Neuronal stem cell (in vitro differentiated cells): ENCODE data around the gene APP.

ENCODE experiments used
- DNase-seq: peaks from one replicate; pipeline ENCODE4 v3.0.0-alpha.2; 2013; ENCODE audit warnings: low spot score
- H2AFZ ChIP-seq: one replicate; pipeline ENCODE4 v1.6.1; 2013; ENCODE audit warnings: mild to moderate bottlenecking, low read length, inconsistent platforms
- H2AK5ac ChIP-seq: 2 replicates; pipeline ENCODE4 v1.6.1; 2013; ENCODE audit warnings: low read depth, mild to moderate bottlenecking, inconsistent platforms, low read length, moderate library complexity, mixed read lengths
- H2BK120ac ChIP-seq: 2 replicates; pipeline ENCODE4 v1.6.1; 2013; ENCODE audit warnings: low read depth, mild to moderate bottlenecking, inconsistent platforms, low read length, moderate library complexity, mixed read lengths
- H2BK12ac ChIP-seq: one replicate; pipeline ENCODE4 v1.6.1; 2013; ENCODE audit warnings: low read length, inconsistent platforms
- H2BK15ac ChIP-seq: 2 replicates; pipeline ENCODE4 v1.6.1; 2013; ENCODE audit warnings: mild to moderate bottlenecking, low read length, inconsistent platforms, mixed read lengths
- H2BK5ac ChIP-seq: one replicate; pipeline ENCODE4 v1.6.1; 2013; ENCODE audit warnings: inconsistent platforms, mild to moderate bottlenecking, low read length, moderate library complexity
- H3K14ac ChIP-seq: one replicate; pipeline ENCODE4 v1.6.1; 2013; ENCODE audit warnings: low read length, inconsistent platforms
- H3K18ac ChIP-seq: 2 replicates; pipeline ENCODE4 v1.6.1; 2013; ENCODE audit warnings: low read length, inconsistent platforms
- H3K23ac ChIP-seq: 2 replicates; pipeline ENCODE4 v1.6.1; 2013; ENCODE audit warnings: low read depth, mild to moderate bottlenecking, mixed read lengths, low read length, inconsistent platforms; ENCODE audit not compliant: poor library complexity
- H3K27ac ChIP-seq: replicated peaks from 3 replicates; pipeline ENCODE4 v1.5.1; 2013; ENCODE audit warnings: low read length, inconsistent platforms
- H3K27me3 ChIP-seq, 3 experiments: 2 replicates each; pipeline ENCODE4 v1.6.1; 2013; ENCODE audit warnings: low read length in 3 of 3, mild to moderate bottlenecking in 2 of 3, inconsistent platforms in 1 of 3, low read depth in 1 of 3, mixed read lengths in 1 of 3, moderate library complexity in 1 of 3; ENCODE audit not compliant: control insufficient read depth in 3 of 3, insufficient read depth in 3 of 3
- H3K36me3 ChIP-seq, 2 donors: replicated peaks in 1 of 2; 2 replicates each; pipeline ENCODE4 v1.6.1; 2013; ENCODE audit warnings: low read length in 2 of 2; ENCODE audit not compliant: control insufficient read depth in 2 of 2, insufficient read depth in 2 of 2
- H3K4ac ChIP-seq: 2 replicates; pipeline ENCODE4 v1.6.1; 2013; ENCODE audit warnings: inconsistent platforms, mild to moderate bottlenecking, low read length, moderate library complexity
- H3K4me1 ChIP-seq, 2 donors: 1 replicate in 1 of 2; 2 replicates in 1 of 2; pipeline ENCODE4 v1.6.1; 2013; ENCODE audit warnings: low read length in 2 of 2, low read depth in 1 of 2; ENCODE audit not compliant: control insufficient read depth in 2 of 2, insufficient read depth in 1 of 2
- H3K4me2 ChIP-seq: one replicate; pipeline ENCODE4 v1.6.1; 2013; ENCODE audit warnings: mild to moderate bottlenecking, low read length, inconsistent platforms; ENCODE audit not compliant: insufficient read depth, poor library complexity, severe bottlenecking
- H3K4me3 ChIP-seq, 2 donors: 2 replicates each; pipeline ENCODE4 v1.5.1; 2013; ENCODE audit warnings: low read length in 2 of 2, mild to moderate bottlenecking in 2 of 2, inconsistent platforms in 1 of 2, moderate library complexity in 1 of 2
- H3K79me1 ChIP-seq: one replicate; pipeline ENCODE4 v1.6.1; 2013; ENCODE audit warnings: low read depth, mild to moderate bottlenecking, inconsistent platforms, low read length, moderate library complexity
- H3K9ac ChIP-seq: one replicate; pipeline ENCODE4 v1.6.1; 2013; ENCODE audit warnings: mild to moderate bottlenecking, low read depth, low read length, inconsistent platforms; ENCODE audit not compliant: poor library complexity
- H3K9me3 ChIP-seq, 2 donors: replicated peaks in 1 of 2; 2 replicates each; pipeline versions ENCODE3 to v1.6.1; 2013; ENCODE audit warnings: low read length in 2 of 2, mild to moderate bottlenecking in 2 of 2, inconsistent platforms in 1 of 2, low read depth in 1 of 2, mixed read lengths in 1 of 2, moderate library complexity in 1 of 2; ENCODE audit not compliant: control insufficient read depth in 2 of 2, insufficient read depth in 1 of 2
- H4K8ac ChIP-seq: one replicate; pipeline ENCODE4 v1.6.1; 2013; ENCODE audit warnings: low read depth, mild to moderate bottlenecking, inconsistent platforms, low read length, moderate library complexity
- H4K91ac ChIP-seq: one replicate; pipeline ENCODE4 v1.6.1; 2013; ENCODE audit warnings: low read length, low read depth, mild to moderate bottlenecking, inconsistent platforms; ENCODE audit not compliant: poor library complexity
- WGBS, 2 donors: extraction: QIAGEN DNeasy Blood & Tissue Kit; methylation state at CpG; one replicate each; pipeline ENCODE4 v1.1.7; 2013; ENCODE audit warnings: missing lambda C conversion rate in 2 of 2, mixed read lengths in 1 of 2; ENCODE audit not compliant: insufficient read length in 2 of 2, insufficient replicate concordance in 1 of 2; ENCODE audit errors: extremely low coverage in 2 of 2; 5-methylcytosine and 5-hydroxymethylcytosine counted together

The APP gene

DNA sequence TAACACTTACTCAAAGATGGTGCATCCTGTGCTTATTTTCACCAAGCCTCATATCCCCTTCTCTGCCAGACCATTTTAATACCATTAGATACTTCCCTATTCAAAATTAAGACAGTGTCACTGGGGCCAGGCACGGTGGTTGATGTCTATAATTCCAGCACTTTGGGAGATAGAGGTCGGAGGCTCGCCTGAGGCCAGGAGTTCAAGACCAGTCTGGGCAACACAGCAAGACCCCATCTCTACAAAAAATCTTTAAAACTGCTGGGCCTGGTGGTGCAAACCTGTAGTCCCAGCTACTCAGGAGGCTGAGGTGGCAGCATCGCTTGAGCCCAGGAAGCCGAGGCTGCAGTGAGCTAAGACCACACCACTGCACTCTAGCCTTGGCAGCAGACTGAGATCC is 28.2 kb downstream of the APP start:
- Histone ChIP-seq H3K4me1 (peaks cover 0 to 4% of the 10 kb centered on the region in 2 donors), H2AFZ (no peak overlapping the region), H3K23ac (no peak overlapping the region), H2BK15ac (no peak overlapping the region), H3K9me3 (no peaks in the 10 kb centered on the region), H3K14ac (no peak overlapping the region), H3K4ac (no peak overlapping the region), H3K27ac (no peak overlapping the region), H3K9ac (no peak overlapping the region), H3K4me3 (no peak overlapping the region), H4K91ac (no peak overlapping the region), H2BK120ac (no peak overlapping the region), H3K18ac (no peak overlapping the region), H3K36me3 (peaks cover 4 to 35% of the 10 kb centered on the region in 2 donors), H3K79me1 (peaks cover 10% of the 10 kb centered on the region), H4K8ac (no peak overlapping the region), H2BK5ac (no peak overlapping the region), H3K4me2 (no peak overlapping the region), H2AK5ac (no peak overlapping the region), H3K27me3 (no peaks in the 10 kb centered on the region), H2BK12ac (no peak overlapping the region)
- no CpG with 5 or more reads among the region's 5 CpGs for WGBS, 2 donors
- no peak for DNase-seq

DNA sequence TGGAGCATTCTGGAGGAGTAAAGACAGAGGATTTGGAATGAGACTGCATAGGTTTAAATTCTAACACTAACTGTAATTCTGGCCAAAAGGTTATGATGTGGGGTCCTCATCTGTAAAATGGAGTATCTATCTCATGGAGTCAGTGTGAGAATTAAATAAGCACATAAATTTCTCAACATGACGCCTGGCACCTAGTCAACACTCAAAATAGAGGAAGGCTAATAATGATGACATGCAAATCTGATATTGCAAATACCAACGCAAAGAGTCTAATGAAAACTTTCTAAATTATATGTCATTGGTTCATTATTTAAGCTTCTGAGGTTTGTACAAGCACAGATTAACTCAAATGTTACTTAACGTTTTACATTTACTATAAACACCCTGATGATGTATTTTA is 29.6 kb downstream of the APP start:
- Histone ChIP-seq H4K91ac (no peak overlapping the region), H3K27me3 (no peaks in the 10 kb centered on the region), H2BK15ac (no peak overlapping the region), H3K36me3 (peaks cover 4 to 45% of the 10 kb centered on the region in 2 donors), H2AK5ac (no peak overlapping the region), H3K4me3 (no peak overlapping the region), H3K4me1 (peaks cover 0 to 4% of the 10 kb centered on the region in 2 donors), H3K27ac (no peak overlapping the region), H4K8ac (no peak overlapping the region), H3K4me2 (no peak overlapping the region), H2AFZ (no peak overlapping the region), H2BK5ac (no peak overlapping the region), H3K4ac (no peak overlapping the region), H3K9ac (no peak overlapping the region), H2BK120ac (no peak overlapping the region), H3K14ac (no peak overlapping the region), H2BK12ac (no peak overlapping the region), H3K9me3 (no peaks in the 10 kb centered on the region), H3K79me1 (peaks cover 10% of the 10 kb centered on the region), H3K23ac (no peak overlapping the region), H3K18ac (no peak overlapping the region)
- no peak for DNase-seq
- no CpG with 5 or more reads among the region's 3 CpGs for WGBS, 2 donors

DNA sequence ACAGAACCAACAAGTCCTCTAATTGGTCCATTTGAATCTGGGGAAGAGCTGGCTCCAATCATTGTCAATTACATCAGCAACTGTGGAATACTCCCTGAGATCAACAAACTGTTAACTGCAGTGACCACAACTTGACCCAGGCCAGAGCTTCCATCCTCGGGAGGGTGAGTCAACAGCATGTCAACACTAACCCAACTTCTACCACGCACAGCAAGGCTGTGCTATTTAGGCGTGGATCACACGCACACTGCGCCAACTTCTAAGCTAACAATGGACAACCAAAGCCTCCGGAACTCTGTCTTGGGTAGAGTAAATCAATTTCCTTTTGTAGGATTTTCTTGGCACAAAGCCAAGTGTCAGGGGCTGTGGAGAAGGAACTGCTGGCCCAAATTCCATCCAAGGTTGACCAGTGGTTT is 30.4 kb downstream of the APP start:
- H3K18ac ChIP-seq = no peak overlapping the region
- H4K8ac ChIP-seq = no peak overlapping the region
- no peak overlapping the region for H3K4ac ChIP-seq
- H3K9ac ChIP-seq = no peak overlapping the region
- H2BK15ac ChIP-seq = no peak overlapping the region
- H3K4me1 ChIP-seq = peaks cover 0 to 2% of the 10 kb centered on the region in 2 donors
- H3K14ac ChIP-seq = no peak overlapping the region
- no CpG with 5 or more reads among the region's 6 CpGs for WGBS, 2 donors
- H3K79me1 ChIP-seq = peaks cover 8% of the 10 kb centered on the region
- H3K23ac ChIP-seq = no peak overlapping the region
- H2AK5ac ChIP-seq = no peak overlapping the region
- no peak overlapping the region for H2AFZ ChIP-seq
- no peak overlapping the region for H3K27ac ChIP-seq
- no peaks in the 10 kb centered on the region for H3K9me3 ChIP-seq
- no peak overlapping the region for H2BK120ac ChIP-seq
- peaks cover 1 to 42% of the 10 kb centered on the region in 2 donors for H3K36me3 ChIP-seq
- H3K4me2 ChIP-seq = no peak overlapping the region
- no peak overlapping the region for H2BK5ac ChIP-seq
- H2BK12ac ChIP-seq = no peak overlapping the region
- no peak overlapping the region for H4K91ac ChIP-seq
- H3K27me3 ChIP-seq = no peaks in the 10 kb centered on the region
- H3K4me3 ChIP-seq = no peak overlapping the region
- DNase-seq = no peak

DNA sequence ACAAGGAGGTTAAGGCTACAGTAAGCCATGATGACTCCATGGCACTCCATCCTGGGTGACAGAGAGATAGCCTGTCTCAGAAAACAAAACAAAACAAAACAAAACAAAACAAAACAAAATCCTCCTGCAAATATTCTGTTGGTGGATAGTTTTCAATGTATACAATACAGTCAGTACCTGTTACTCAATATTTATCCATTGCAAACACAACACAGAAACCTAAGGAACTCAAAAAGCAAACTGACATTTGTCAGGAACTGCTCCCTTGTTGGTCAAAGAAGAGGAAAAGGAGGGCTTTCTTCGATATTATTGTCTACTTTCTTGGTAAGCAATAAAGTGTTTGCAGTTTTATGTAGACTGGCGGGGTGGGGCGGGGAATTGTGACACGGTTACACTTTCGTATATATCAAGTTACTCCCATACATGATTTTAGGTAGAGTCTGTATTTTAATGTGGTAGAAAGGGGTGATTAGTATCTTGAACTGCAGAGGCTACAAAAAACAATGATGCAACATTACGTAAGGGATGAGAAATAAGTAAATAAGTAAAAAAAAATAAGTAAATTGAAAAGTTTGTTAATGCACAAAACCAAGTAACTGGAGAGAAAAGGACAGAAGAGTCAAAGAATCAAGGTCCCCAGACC is 31.8 kb downstream of the APP start:
- no peak overlapping the region for H3K9ac ChIP-seq
- H3K36me3 ChIP-seq = peaks cover 1 to 42% of the 10 kb centered on the region in 2 donors
- peaks cover 5% of the 10 kb centered on the region for H3K79me1 ChIP-seq
- no peak overlapping the region for H2BK15ac ChIP-seq
- 100% methylated on average over 1 of the region's 6 CpGs; no CpG with 5 or more reads in 1 of the 2 donors for WGBS, 2 donors
- H2AFZ ChIP-seq = no peak overlapping the region
- H3K9me3 ChIP-seq = peaks cover 0 to 3% of the 10 kb centered on the region in 2 donors
- no peak for DNase-seq
- no peak overlapping the region for H3K18ac ChIP-seq
- no peak overlapping the region for H3K23ac ChIP-seq
- no peak overlapping the region for H2AK5ac ChIP-seq
- peaks cover 0 to 2% of the 10 kb centered on the region in 2 donors for H3K4me1 ChIP-seq
- no peak overlapping the region for H2BK120ac ChIP-seq
- H3K4ac ChIP-seq = no peak overlapping the region
- no peak overlapping the region for H2BK12ac ChIP-seq
- no peak overlapping the region for H3K14ac ChIP-seq
- H2BK5ac ChIP-seq = no peak overlapping the region
- no peak overlapping the region for H3K4me3 ChIP-seq
- no peaks in the 10 kb centered on the region for H3K27me3 ChIP-seq
- H4K8ac ChIP-seq = no peak overlapping the region
- H4K91ac ChIP-seq = no peak overlapping the region
- H3K27ac ChIP-seq = no peak overlapping the region
- H3K4me2 ChIP-seq = no peak overlapping the region
